Putamen (tissue), 1 donor: ENCODE results near the gene MEN1.

Source experiments
- DNase-seq: peaks from one replicate; pipeline ENCODE4 v3.0.0-alpha.2; 2016; ENCODE audit warnings: low spot score

MEN1 gene

GRCh38 chr11:64810271-64810890, at the start of gene MEN1:
MEN1 (minus strand) TSS chr11:64810551; CDS start chr11:64810109, 442 bp downstream.
- DNase-seq: peak; percentile 97

- DNase-seq: no peak
Observed at GRCh38 chr11:64859542-64860414, 49.4 kb upstream of the MEN1 start.

GRCh38 chr11:64858467-64859263, 48.3 kb upstream of the MEN1 start:
- no peak for DNase-seq

- DNase-seq: no peak
Observed at GRCh38 chr11:64857485-64857884, 47.1 kb upstream of the MEN1 start.

GRCh38 chr11:64856382-64857227, 46.3 kb upstream of the MEN1 start:
- no peak for DNase-seq

GRCh38 chr11:64855596-64856304, 45.4 kb upstream of the MEN1 start:
- no peak for DNase-seq

GRCh38 chr11:64854534-64855502, 44.5 kb upstream of the MEN1 start:
- DNase-seq: no peak

GRCh38 chr11:64854157-64854533, 43.8 kb upstream of the MEN1 start:
- no peak for DNase-seq

- DNase-seq: no peak
Observed at GRCh38 chr11:64853709-64854108, 43.4 kb upstream of the MEN1 start.

GRCh38 chr11:64852804-64853509, 42.6 kb upstream of the MEN1 start:
- no peak for DNase-seq

GRCh38 chr11:64851831-64852351, 41.5 kb upstream of the MEN1 start:
- no peak for DNase-seq

GRCh38 chr11:64850979-64851567, 40.7 kb upstream of the MEN1 start:
- DNase-seq: no peak

- no peak for DNase-seq
Observed at GRCh38 chr11:64849598-64850356, 39.4 kb upstream of the MEN1 start.

- no peak for DNase-seq
Observed at GRCh38 chr11:64848826-64849597, 38.7 kb upstream of the MEN1 start.

- no peak for DNase-seq
Observed at GRCh38 chr11:64848214-64848825, 38.0 kb upstream of the MEN1 start.

GRCh38 chr11:64846998-64847666, 36.8 kb upstream of the MEN1 start:
- peak; percentile 81 for DNase-seq
